HG03342 (cell line): ENCODE data around the gene OR2L8.

ENCODE experiments used
- ATAC-seq: cut with Tn5 transposase; IDR thresholded peaks from one replicate; pipeline ENCODE4 v1.9.1; 2021; ENCODE audit warnings: mild to moderate bottlenecking, moderate library complexity; ENCODE audit not compliant: unreplicated experiment

Gene OR2L8

GRCh38 chr1:247966532-247967204 is 18.0 kb downstream of the OR2L8 start:
- ATAC-seq, result peak; percentile 86

DNA sequence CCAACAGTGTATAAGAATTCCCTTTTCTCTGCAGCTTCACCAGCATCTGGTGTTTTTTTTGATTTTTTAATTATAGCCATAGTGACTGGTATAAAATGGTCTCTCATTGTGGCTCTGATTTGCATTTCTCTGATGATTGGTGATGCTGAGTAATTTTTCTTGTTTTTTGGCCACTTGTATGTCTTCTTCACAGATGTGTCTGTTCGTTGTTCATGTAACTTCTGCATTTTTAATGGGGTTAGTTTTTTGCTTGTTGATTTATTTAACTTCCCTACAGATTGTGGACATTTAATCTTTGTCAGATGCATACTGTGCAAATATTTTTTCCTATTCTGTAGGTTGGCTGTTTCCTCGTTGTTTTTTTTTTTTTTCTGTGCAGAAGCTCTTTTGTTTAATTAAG is 44.3 kb downstream of the OR2L8 start:
- ATAC-seq, result no peak

GRCh38 chr1:247998811-247999210 is 50.2 kb downstream of the OR2L8 start:
- ATAC-seq, result no peak
